HL-60/S4 treated with retinoic acid at 250 ng/mL for 4 days and 3 days (cell line): ENCODE results near the gene MAP3K3.

ENCODE experiments used
- in situ Hi-C: fragments of 300-500 bp; cut with MboI; formaldehyde crosslinking; loops from 2 replicates; pipeline ENCODE4 v1.7.0; 2022; ENCODE audit warnings: low sequenced_read_pairs

The MAP3K3 gene

GRCh38 chr17:63621684-63622573 is at the start of gene MAP3K3:
Gene MAP3K3 (plus strand): TSS chr17:63622417. CDS start chr17:63622760, 343 bp downstream.
- in situ Hi-C loops = no loop called here

- in situ Hi-C loops = no loop called here
Observed at GRCh38 chr17:63573634-63574033, 48.6 kb upstream of the MAP3K3 start.

DNA sequence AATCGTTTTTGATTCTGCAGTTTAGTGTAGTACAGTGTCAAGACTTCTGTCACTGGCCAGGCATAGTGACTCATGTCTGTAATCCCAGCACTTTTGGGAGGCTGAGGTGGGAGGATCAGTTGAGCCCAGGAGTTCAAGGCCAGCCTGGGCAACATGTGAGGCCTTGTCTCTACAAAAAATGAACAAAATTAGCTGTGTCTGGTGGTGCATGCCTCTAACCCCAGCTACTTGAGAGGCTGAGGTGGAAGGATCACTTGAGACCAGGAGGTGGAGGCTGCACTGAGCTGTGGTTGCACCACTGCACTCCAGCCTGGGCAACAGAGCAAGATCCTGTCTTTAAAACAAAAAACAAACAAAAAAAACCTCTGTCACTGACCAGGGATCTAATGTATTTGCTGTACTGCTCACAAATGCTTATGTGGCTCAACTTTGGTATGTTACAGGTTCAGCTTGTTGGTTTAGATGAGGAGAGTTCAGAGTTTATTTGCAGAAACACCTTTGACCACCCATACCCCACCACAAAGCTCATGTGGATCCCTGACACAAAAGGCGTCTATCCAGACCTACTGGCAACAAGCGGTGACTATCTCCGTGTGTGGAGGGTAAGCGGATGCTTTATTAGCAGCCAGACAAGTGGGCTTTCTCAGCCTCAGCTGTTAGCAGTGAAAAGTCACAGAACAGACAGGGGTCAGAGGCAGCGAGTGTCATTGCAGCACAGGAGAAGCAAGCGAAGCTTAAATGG is 44.0 kb upstream of the MAP3K3 start:
- in situ Hi-C loops = no loop called here

- in situ Hi-C loops = no loop called here
Observed at GRCh38 chr17:63578769-63579111, 43.5 kb upstream of the MAP3K3 start.

DNA sequence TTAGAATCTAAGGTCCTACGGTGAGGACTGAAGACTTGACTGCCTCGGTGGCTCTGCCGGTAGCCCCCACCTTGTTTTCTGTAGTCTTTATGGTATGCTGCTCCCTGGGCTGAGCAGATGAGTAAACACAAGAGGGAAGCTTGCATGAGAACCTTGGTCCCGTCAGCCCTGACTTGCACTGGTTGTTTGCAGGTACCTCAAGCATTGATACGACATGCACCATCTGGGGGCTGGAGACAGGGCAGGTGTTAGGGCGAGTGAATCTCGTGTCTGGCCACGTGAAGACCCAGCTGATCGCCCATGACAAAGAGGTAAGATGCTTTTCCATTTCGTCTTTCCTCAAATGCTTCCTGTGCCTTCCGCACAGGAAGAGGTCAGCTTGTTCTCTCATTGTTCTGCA is 42.6 kb upstream of the MAP3K3 start:
- in situ Hi-C loops = no loop called here

GRCh38 chr17:63587770-63588169 is 34.4 kb upstream of the MAP3K3 start:
- in situ Hi-C loops = no loop called here

GRCh38 chr17:63588797-63589196 is 33.4 kb upstream of the MAP3K3 start:
- in situ Hi-C loops = no loop called here

- in situ Hi-C loops = no loop called here
Observed at GRCh38 chr17:63589646-63590045, 32.6 kb upstream of the MAP3K3 start.

GRCh38 chr17:63592797-63593196 is 29.4 kb upstream of the MAP3K3 start:
- in situ Hi-C loops = no loop called here

GRCh38 chr17:63595132-63595531 is 27.1 kb upstream of the MAP3K3 start:
- in situ Hi-C loops = no loop called here

GRCh38 chr17:63596856-63597586 is 25.2 kb upstream of the MAP3K3 start:
- in situ Hi-C loops = no loop called here

- in situ Hi-C loops = no loop called here
Observed at GRCh38 chr17:63598281-63598680, 23.9 kb upstream of the MAP3K3 start.

DNA sequence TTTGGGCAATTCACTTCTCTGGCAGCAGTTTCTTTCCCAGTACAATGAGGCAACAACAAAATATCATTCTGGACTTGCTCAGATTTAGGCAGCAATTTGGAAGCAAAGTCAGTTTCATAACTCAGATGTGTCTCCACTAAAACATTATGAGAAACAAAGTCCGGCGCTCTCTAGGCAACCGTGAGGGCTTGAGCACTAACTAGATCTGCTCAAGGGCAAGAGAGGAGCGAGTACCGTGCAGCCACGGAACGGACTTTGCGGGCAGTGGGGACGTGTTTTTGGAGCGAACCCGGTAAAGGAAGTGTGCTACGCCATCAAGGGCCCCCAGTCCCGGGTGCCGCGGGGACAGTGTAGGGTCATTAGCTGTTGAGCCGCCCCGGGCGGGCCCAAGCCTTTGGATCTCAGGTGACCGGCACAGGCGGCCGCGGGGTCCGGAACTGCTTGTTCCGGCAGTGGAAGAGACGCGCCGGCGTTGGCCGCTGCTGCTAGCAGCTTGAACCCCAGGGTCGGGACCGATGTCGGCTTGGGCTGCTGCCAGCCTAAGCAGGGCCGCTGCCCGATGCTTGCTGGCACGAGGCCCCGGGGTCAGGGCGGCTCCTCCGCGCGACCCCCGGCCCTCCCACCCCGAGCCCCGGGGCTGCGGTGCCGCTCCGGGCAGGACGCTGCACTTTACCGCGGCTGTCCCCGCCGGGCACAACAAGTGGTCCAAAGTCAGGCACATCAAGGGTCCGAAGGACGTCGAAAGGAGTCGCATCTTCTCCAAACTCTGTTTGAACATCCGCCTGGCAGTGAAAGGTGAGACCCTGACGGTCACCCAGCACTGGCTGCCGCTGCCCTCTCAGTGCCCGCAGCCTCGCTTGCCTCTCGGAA is 21.4 kb upstream of the MAP3K3 start, which contains the start of gene TACO1:
TACO1 (plus strand) TSS at position 327 of the 870 bp plus-strand sequence; CDS start at position 516, 189 bp downstream.
- in situ Hi-C loops = loop anchor here (10.0 kb wide), 1 partner anchor 166 kb away; no protein-coding TSS in a partner anchor

DNA sequence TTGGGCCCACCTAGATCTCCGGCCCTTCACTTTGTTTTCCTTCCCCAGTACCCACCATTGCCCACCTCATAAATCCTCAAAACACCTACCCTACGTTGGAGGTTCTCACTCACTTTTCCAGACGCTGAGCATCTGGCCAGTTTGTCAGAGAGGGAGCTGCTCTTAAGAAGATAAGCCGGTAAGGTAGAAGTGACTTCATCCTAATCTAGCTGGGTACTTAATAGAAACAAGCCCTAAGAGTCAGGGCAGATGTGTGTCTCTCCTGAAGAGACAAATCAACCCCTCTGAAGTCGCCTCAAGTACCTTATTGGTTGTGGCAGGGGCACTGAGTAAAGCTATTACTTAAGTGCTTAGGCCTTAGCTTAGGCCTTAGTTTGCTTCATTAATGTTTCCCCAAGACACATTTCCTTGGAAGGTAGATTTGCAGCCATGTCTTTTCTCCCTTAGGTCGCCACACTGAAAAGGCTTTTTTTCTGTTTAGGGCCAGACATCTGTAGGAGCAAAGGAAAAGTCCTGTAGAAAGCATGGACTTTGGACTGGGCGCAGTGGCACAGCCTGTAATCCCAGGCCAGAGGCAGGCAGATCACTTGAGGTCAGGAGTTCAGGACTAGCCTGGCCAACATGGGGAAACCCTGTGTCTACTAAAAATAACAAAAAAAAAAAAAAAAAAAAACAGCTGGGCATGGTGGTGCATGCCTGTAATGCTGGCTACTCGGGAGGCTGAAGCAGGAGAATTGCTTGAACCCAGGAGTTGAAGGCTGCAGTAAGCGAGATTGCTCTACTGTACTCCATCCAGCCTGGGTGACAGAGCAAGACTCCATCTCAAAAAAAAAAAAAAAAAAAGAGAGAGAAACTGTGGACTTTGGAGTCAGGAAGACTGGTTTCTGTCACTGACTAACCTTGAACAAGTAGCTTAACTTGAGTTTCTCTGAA is 20.5 kb upstream of the MAP3K3 start:
- in situ Hi-C loops = loop anchor here (10.0 kb wide), 1 partner anchor 167 kb away; no protein-coding TSS in a partner anchor

DNA sequence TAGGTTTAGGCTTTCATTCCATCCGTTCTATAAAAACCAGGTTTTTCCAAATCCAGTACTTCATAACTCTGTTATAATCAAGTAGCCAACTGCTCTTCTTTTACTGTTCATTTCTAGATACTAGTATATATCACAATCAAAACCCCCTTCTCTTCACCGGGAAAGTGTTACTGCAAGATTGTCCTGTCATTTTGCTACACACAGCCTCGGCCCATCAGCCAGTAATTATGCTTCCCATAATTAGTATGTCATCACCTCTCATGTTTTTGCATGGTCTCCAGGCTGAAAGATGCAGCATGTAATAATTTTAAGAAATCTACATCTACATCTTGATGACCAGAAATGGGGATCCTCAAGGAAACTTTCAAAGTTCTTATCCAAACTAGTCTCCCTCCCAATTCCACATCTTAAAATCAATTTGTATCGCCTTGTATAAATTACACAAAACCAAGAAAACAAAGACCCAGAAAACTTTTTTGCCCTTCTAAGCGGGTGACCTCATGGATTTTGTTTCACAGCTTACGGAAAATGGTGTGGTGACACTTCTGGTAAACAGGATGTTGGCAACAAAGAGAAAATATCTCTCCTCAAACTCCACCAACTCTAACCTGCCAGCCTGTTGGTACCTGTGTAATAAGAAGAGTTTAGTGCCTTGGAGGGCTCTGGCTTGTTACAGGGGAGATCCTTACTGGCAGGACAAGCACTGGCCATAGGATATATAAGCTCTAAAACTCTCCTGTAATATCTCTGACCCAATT is 12.2 kb upstream of the MAP3K3 start:
- in situ Hi-C loops = loop anchor here (10.0 kb wide), 1 partner anchor 175 kb away; no protein-coding TSS in a partner anchor

DNA sequence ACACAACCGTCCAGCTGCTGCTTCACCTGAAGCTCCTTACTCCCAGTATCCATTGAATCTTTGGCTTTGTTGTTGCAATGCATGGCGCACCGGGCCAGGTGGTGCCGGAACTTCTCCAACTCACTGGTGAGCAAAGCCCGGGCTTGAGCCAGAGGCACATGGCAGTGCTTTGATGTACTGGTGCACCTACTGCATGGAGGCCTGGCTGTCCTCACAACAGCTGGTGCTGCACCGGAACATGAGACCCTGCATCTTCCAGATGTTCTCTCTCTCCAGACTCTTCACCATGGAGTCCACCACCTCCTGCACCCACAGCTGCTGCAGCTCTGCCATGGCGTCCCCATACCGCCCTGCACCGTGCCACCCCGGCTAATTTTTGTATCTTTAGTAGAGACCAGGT is 11.4 kb upstream of the MAP3K3 start:
- in situ Hi-C loops = no loop called here

- in situ Hi-C loops = no loop called here
Observed at GRCh38 chr17:63611354-63611753, 10.9 kb upstream of the MAP3K3 start.

GRCh38 chr17:63613663-63614062 is 8.6 kb upstream of the MAP3K3 start:
- in situ Hi-C loops = no loop called here
